H1 (cell line): ENCODE measurements around the gene OSBPL5. TPM values are rescaled to one million over a fixed set of nuclear protein-coding genes. Genes with fewer than 3 reads are reported as not detected.

Experiments used
- GABPA ChIP-seq: IDR thresholded peaks from 2 replicates; pipeline ENCODE4 v1.6.1; 2011; ENCODE audit warnings: mild to moderate bottlenecking, low read length, moderate library complexity, borderline replicate concordance; ENCODE audit not compliant: insufficient read depth
- polyA plus RNA-seq, 7 experiments: library from polyadenylated mRNA; depleted of rRNA in 3 of 7; stranded (reverse) in 5 of 7; unstranded in 2 of 7; fragments of >200 nt in 5 of 7; fragments of 200-250 nt in 2 of 7; gene quantifications; 1 replicate in 5 of 7; 2 replicates in 1 of 7; 4 replicates in 1 of 7; pipeline versions ENCODE4 v1.2.1 to v1.2.3, GENCODE V29; 2011 to 2013; ENCODE audit warnings: missing spikeins in 2 of 7, mixed read lengths in 2 of 7
- total RNA-seq: library from RNA; stranded (reverse); fragmentation: NEBNext Ultra II Directional; extraction: Animal tissue kit (Norgen Biotek cat#: 25700); gene quantifications from 2 replicates; pipeline ENCODE4 v1.2.1, GENCODE V29; 2021

Gene OSBPL5
- total and polyA plus RNA-seq, 2 of the 8 experiments (the other 6 are each of a cell fraction or from before 2014, with no cell fraction given), result 3.4 to 9.9 TPM

DNA sequence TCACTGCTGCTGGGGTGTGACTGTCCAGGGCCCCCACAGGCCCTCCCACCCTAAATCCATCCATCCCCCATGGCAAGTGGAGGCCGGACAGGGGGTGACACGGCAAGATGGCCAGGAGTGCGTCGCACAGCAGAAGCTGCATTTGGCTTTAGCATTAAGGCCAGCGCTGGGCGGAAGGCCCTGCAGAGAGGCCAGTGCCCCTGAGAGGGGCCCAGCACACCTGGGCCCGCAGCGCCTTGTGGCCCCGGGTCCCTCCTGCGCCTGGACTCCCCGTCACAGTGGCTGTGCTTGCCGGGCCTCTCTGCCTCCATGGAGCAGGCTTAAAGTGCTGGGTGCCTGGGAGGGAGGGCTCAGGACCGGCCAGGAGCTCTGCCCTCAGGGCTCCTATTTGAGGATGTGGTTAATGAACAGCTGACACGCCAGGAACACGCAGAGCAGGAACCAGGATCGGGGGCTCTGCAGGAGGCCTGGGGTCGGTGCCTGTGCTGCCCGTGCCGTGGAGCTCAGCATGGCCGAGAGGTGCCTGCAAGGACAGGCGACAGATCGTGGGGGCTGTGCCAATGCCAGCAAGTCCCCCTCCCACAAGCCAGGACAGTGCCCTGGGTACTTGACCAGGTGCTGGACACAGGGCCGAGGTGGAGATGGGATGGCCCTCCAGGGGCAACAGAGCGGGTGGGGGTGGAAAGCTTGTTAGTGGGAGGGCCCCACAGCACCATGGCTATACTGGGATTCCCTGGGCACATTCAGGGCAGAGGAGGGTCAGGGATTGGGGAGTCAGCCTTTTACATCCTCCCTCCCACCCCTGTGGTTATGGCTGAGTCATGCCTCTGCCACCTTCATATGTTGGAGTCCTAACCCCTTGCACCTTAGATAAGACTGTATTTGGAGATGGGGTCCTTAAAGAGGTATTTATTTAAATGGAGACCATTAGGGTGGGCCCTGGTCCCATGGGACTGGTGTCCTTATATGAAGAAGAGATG is 77.0 kb downstream of the OSBPL5 start (continued):
- no peak for TF ChIP-seq GABPA
